HCT116 (cell line): Measurements from ENCODE around the gene VDAC2. TPM values are rescaled to one million over a fixed set of nuclear protein-coding genes. Genes with fewer than 3 reads are reported as not detected.

Source experiments
- ATAC-seq: fragments of 200-7000 bp; cut with Tn5 transposase; 2 replicates; pipeline ENCODE4 v1.9.1; 2020; ENCODE audit warnings: mild to moderate bottlenecking, moderate library complexity
- BruUV-seq: library from RNA; stranded (reverse); fragments of 400-500 nt; replicated peaks from 2 replicates; lab custom pipeline; 2021; lab: Mats Ljungman, UMichigan
- CTCF ChIA-PET: fragments of 300-600 bp; sonication (Branson Sonifier 250); formaldehyde crosslinking; loops from one replicate; lab custom pipeline; 2021; ENCODE audit warnings: antibody characterized with exemption; lab: Charles Lee
- POLR2A ChIA-PET: fragments of 300-600, 350-600 bp; sonication (Branson Sonifier 250); formaldehyde crosslinking; loops from one replicate; lab custom pipeline; 2021; ENCODE audit warnings: antibody characterized with exemption; lab: Charles Lee
- RAD21 ChIA-PET, 2 experiments: fragments of 300-600 bp; sonication (Branson Sonifier 250); formaldehyde crosslinking; loops; one replicate each; lab custom pipeline; 2023; ENCODE audit warnings: low total read pairs in 2 of 2; ENCODE audit not compliant: uncharacterized antibody in 2 of 2, unreplicated experiment in 2 of 2, low non-redundant PET in 1 of 2; lab: Charles Lee
- DNase-seq: peaks from one replicate; pipeline ENCODE4 v3.0.0-alpha.2; 2010; ENCODE audit warnings: low read depth, low spot score
- H2AFZ ChIP-seq: fragments of 200-600 bp; shearing (Covaris generic), sonication (generic); 2 replicates; pipeline ENCODE4 v1.6.1; 2017; ENCODE audit warnings: low read depth, mixed run types, mixed read lengths, antibody characterized with exemption, low read length; ENCODE audit not compliant: poor library complexity, severe bottlenecking
- H3K27ac ChIP-seq: 2 replicates; pipeline ENCODE4 v1.5.1; 2012; ENCODE audit warnings: low read depth, low read length
- H3K27me3 ChIP-seq: fragments of 200-600 bp; sonication (generic); 2 replicates; pipeline ENCODE4 v1.6.1; 2016; ENCODE audit warnings: mixed run types, low read length, mixed read lengths; ENCODE audit not compliant: insufficient read depth
- H3K36me3 ChIP-seq, 2 experiments: fragments of 200-500 bp in 1 of 2; fragments of 200-600 bp in 1 of 2; sonication (Bioruptor generic) in 1 of 2; sonication (generic) in 1 of 2; 2 replicates each; pipeline versions ENCODE4 v1.5.1 to v1.6.1; 2014 to 2016; ENCODE audit warnings: low read length in 2 of 2, inconsistent platforms in 1 of 2, mixed read lengths in 1 of 2, mixed run types in 1 of 2; ENCODE audit not compliant: insufficient read depth in 2 of 2, control insufficient read depth in 1 of 2
- H3K4me1 ChIP-seq, 2 experiments: fragments of 200-600 bp in 1 of 2; sonication (generic) in 1 of 2; 2 replicates each; pipeline versions ENCODE4 v1.5.1 to v1.6.1; 2012 to 2017; ENCODE audit warnings: low read length in 2 of 2, inconsistent platforms in 1 of 2, mild to moderate bottlenecking in 1 of 2, mixed read lengths in 1 of 2, mixed run types in 1 of 2, moderate library complexity in 1 of 2; ENCODE audit not compliant: insufficient read depth in 2 of 2, control insufficient read depth in 1 of 2
- H3K4me2 ChIP-seq: fragments of 200-600 bp; sonication (generic); 2 replicates; pipeline ENCODE4 v1.6.1; 2017; ENCODE audit warnings: mixed run types, low read length, mixed read lengths
- H3K4me3 ChIP-seq, 2 experiments: fragments of 200-600 bp in 1 of 2; sonication (generic) in 1 of 2; replicated peaks in 1 of 2; 2 replicates each; pipeline ENCODE4 v1.5.1; 2011 to 2016; ENCODE audit warnings: low read length in 2 of 2, control low read depth in 1 of 2, low read depth in 1 of 2, mild to moderate bottlenecking in 1 of 2, mixed read lengths in 1 of 2, mixed run types in 1 of 2
- H3K79me2 ChIP-seq: fragments of 200-600 bp; sonication (generic); 2 replicates; pipeline ENCODE4 v1.6.1; 2017; ENCODE audit warnings: mild to moderate bottlenecking, mixed run types, low read length, moderate library complexity, mixed read lengths; ENCODE audit not compliant: insufficient read depth
- H3K9ac ChIP-seq: fragments of 200-600 bp; sonication (generic); 2 replicates; pipeline ENCODE4 v1.6.1; 2016; ENCODE audit warnings: low read length, mixed read lengths
- H3K9me2 ChIP-seq: fragments of 200-600 bp; sonication (generic), shearing (Covaris generic); 2 replicates; pipeline ENCODE4 v1.6.1; 2017; ENCODE audit warnings: mixed run types, mild to moderate bottlenecking, moderate library complexity; ENCODE audit not compliant: insufficient read depth
- H3K9me3 ChIP-seq, 2 experiments: fragments of 200-500 bp in 1 of 2; fragments of 200-600 bp in 1 of 2; sonication (Bioruptor generic) in 1 of 2; sonication (generic) in 1 of 2; 2 replicates each; pipeline ENCODE4 v1.6.1; 2014 to 2017; ENCODE audit warnings: low read length in 2 of 2, mixed read lengths in 2 of 2, inconsistent platforms in 1 of 2, low read depth in 1 of 2, mild to moderate bottlenecking in 1 of 2, mixed run types in 1 of 2, moderate library complexity in 1 of 2; ENCODE audit not compliant: control insufficient read depth in 1 of 2, insufficient read depth in 1 of 2
- H4K20me1 ChIP-seq: fragments of 200-600 bp; sonication (generic), shearing (Covaris generic); 2 replicates; pipeline ENCODE4 v1.6.1; 2017; ENCODE audit warnings: mixed run types, mild to moderate bottlenecking, moderate library complexity; ENCODE audit not compliant: insufficient read depth
- EZH2 ChIP-seq: fragments of 200-600 bp; sonication (generic); IDR thresholded peaks from 2 replicates; pipeline ENCODE4 v1.6.1; 2017; ENCODE audit warnings: antibody characterized with exemption, mixed run types
- EZH2phosphoT487 ChIP-seq: fragments of 200-600 bp; IDR thresholded peaks from 2 replicates; pipeline ENCODE4 v1.6.1; 2018; ENCODE audit warnings: antibody characterized with exemption, borderline replicate concordance
- POLR2A ChIP-seq: IDR thresholded peaks from 2 replicates; pipeline ENCODE4 v1.7.0; 2011; ENCODE audit warnings: borderline replicate concordance; ENCODE audit not compliant: insufficient read depth, insufficient read length; ENCODE audit errors: extremely low read depth
- YY1 ChIP-seq: IDR thresholded peaks from 2 replicates; pipeline ENCODE4 v1.6.1; 2011; ENCODE audit warnings: low read length, low read depth, moderate library complexity, mild to moderate bottlenecking; ENCODE audit not compliant: insufficient replicate concordance; ENCODE audit errors: extremely low read depth
- intact Hi-C: fragments of 100-400 bp; cut with micrococcal nuclease; formaldehyde crosslinking; loops from 2 replicates; pipeline ENCODE4 v1.10.0; 2022
- total RNA-seq: library from RNA; stranded (reverse); gene quantifications from one replicate; pipeline ENCODE4 v1.2.1, GENCODE V29; 2021; ENCODE audit not compliant: unreplicated experiment

VDAC2 gene
- total RNA-seq, 1 experiment from 2014 or later: 289 TPM

DNA sequence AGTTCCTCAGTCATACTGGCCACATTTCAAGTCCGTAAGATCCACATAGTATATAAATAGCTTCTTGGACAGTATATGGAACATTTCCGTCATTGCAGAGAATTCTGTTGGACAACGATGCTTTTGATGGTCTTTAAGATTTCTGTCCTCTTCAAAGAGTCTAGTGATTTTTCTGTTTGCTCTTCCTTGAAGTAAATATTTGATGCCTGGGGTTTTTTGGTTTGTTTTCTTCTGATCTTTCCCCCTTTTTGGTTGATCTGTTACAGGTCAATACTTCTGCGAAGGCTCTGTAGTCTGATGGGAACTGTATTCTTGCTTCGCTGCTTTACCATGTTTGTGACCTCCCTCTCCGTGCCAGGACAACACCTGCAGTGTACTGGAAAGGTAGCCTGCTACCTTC, 42.3 kb upstream of the VDAC2 start:
- Histone ChIP-seq H3K9ac (no peak overlapping the region), H3K9me2 (no peaks in the 10 kb centered on the region), H3K9me3 (no peaks in the 10 kb centered on the region), H3K27me3 (no peaks in the 10 kb centered on the region), H3K79me2 (0 out of 2 replicates have a peak, but pooled peaks cover 4% of the 10 kb centered on the region), H3K36me3 (no peaks in the 10 kb centered on the region; a peak in 2 of 4 replicates), H2AFZ (no peak overlapping the region), H3K27ac (no peak overlapping the region)
- ChIA-PET RAD21 (no interaction called here), POLR2A (no interaction called here)
- BruUV-seq: no TSS peak
- DNase-seq: no peak
- intact Hi-C loops: no loop called here
- TF ChIP-seq POLR2A: no peak
- TF ChIP-seq, all 23 proteins: peak for 0
- no peak for ATAC-seq
- Histone ChIP-seq H4K20me1 (no peaks in the 10 kb centered on the region), H3K4me3 (no peak overlapping the region), H3K4me2 (no peak overlapping the region), H3K4me1 (no peaks in the 10 kb centered on the region)
- CTCF ChIA-PET: no interaction called here

DNA sequence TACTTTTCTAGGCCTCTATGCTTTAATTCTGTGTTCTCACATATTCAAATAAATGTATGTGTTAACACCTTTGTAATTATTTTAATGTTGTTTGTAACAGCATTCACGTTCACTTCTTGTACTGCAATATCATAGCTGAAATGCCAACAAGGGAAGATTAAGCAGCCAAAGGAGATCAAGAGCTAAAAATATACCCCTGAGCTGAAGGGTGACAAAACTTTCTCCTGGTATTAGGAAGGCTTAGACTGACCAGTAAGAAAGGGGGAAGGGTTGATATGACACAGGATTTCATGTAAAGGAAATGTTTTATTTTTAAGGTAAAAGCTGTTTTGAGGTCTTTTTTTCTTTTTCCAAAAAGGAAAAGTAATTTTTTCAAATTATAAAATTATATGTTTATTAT, 40.4 kb upstream of the VDAC2 start:
- no peak for TF ChIP-seq YY1
- no peak for TF ChIP-seq EZH2
- TF ChIP-seq EZH2phosphoT487: no peak
- H3K4me1 ChIP-seq: no peaks in the 10 kb centered on the region
- no peaks in the 10 kb centered on the region for H3K9me2 ChIP-seq
- intact Hi-C loops: no loop called here
- RAD21 ChIA-PET: no interaction called here
- no peak overlapping the region for H3K4me2 ChIP-seq
- no peaks in the 10 kb centered on the region; a peak in 1 of 4 replicates for H3K9me3 ChIP-seq
- CTCF ChIA-PET: no interaction called here
- DNase-seq: no peak
- H2AFZ ChIP-seq: no peak overlapping the region
- POLR2A ChIA-PET: no interaction called here
- BruUV-seq: no TSS peak
- H3K27ac ChIP-seq: no peak overlapping the region
- ATAC-seq: no peak
- H3K27me3 ChIP-seq: no peaks in the 10 kb centered on the region
- no peaks in the 10 kb centered on the region; a peak in 2 of 4 replicates for H3K36me3 ChIP-seq
- no peak overlapping the region for H3K4me3 ChIP-seq
- no peak overlapping the region for H3K9ac ChIP-seq
- H4K20me1 ChIP-seq: no peaks in the 10 kb centered on the region
- H3K79me2 ChIP-seq: no peaks in the 10 kb centered on the region
